A673 (cell line): ENCODE measurements around the gene SNX32.
A peak's percentile ranks its signal among the peaks of the same experiment; 100 is the strongest.

Source experiments
- EZH2 ChIP-seq: fragments of 200-600 bp; sonication (generic); IDR thresholded peaks from 2 replicates; pipeline ENCODE4 v1.6.1; 2017; ENCODE audit warnings: borderline replicate concordance, low read depth, mild to moderate bottlenecking, mixed read lengths, antibody characterized with exemption, low read length; ENCODE audit not compliant: poor library complexity, severe bottlenecking
- TF ChIP-seq, protein P1 (sequence below): fragments of 300-800, 200-600 bp; sonication (generic); conservative IDR thresholded peaks from 2 replicates; pipeline ENCODE4 v1.5.1; 2017; ENCODE audit warnings: low read depth, mild to moderate bottlenecking, antibody characterized with exemption, low read length, moderate library complexity, mixed read lengths

DNA sequence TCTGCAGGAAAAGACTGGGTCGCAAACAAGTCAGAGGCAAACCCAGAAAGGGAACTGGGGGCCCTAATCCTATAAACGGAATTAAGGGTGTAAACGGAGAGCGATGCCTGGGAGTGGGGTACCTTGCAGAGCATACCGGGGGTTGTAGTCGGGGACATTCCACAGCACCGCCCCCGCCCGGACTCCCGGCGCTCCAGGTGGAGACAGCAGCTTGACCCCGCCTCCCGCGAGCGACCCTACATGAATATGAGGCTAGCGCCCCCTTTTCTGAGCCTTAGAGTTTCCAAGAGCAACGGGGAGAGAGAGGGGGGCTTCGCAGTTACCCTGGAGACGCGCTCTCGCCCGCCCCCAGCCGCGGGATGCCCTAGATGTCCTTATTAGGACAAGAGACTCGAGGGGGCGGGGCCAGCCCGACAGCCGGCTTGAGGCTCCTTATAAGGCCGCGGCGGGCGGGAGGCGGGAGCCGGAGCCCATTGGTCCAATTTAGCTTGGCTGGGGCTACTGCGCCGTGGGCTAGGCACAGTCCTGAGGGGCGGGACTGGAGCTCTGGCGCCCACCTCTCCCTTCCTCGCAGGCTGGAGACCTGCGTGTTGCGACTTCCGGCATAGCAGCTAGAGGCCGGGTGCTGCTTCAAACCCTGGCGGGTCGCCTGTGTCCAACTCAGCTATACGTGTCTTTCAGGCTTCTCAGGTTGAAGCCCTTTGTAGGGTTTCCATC is 25.5 kb downstream of the SNX32 start:
- TF ChIP-seq, protein P1, sequence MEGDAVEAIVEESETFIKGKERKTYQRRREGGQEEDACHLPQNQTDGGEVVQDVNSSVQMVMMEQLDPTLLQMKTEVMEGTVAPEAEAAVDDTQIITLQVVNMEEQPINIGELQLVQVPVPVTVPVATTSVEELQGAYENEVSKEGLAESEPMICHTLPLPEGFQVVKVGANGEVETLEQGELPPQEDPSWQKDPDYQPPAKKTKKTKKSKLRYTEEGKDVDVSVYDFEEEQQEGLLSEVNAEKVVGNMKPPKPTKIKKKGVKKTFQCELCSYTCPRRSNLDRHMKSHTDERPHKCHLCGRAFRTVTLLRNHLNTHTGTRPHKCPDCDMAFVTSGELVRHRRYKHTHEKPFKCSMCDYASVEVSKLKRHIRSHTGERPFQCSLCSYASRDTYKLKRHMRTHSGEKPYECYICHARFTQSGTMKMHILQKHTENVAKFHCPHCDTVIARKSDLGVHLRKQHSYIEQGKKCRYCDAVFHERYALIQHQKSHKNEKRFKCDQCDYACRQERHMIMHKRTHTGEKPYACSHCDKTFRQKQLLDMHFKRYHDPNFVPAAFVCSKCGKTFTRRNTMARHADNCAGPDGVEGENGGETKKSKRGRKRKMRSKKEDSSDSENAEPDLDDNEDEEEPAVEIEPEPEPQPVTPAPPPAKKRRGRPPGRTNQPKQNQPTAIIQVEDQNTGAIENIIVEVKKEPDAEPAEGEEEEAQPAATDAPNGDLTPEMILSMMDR = peak; percentile 44; the same call in 1 of the 2 replicates
- no peak for TF ChIP-seq EZH2
